Peyer's patch (tissue), 4 donors: Measurements from ENCODE around the gene ATP5F1B. TPM values are rescaled to one million over a fixed set of nuclear protein-coding genes. Genes with fewer than 3 reads are reported as not detected.

Experiments
- DNase-seq, 3 donors: peaks; one replicate each; pipeline ENCODE4 v3.0.0-alpha.2; 2017 to 2019
- H3K27ac ChIP-seq, 4 donors: fragments of 200-600 bp; sonication (generic); one replicate each; pipeline ENCODE4 v1.5.1; 2016 to 2019
- H3K27me3 ChIP-seq, 2 donors: fragments of 200-600 bp; sonication (generic); one replicate each; pipeline ENCODE4 v1.5.1; 2019
- H3K36me3 ChIP-seq, 3 donors: fragments of 200-600 bp; sonication (generic); one replicate each; pipeline ENCODE4 v1.5.1; 2016 to 2019
- H3K4me1 ChIP-seq, 4 donors: fragments of 200-600 bp; sonication (generic); one replicate each; pipeline ENCODE4 v1.5.1; 2016 to 2019
- H3K4me3 ChIP-seq, 4 donors: fragments of 200-600 bp; sonication (generic); 1 replicate in 3 of 4; 2 replicates in 1 of 4; pipeline ENCODE4 v1.5.1; 2016 to 2019; ENCODE audit warnings: mild to moderate bottlenecking in 1 of 4
- H3K9me3 ChIP-seq, 4 donors: fragments of 200-600 bp; sonication (generic); one replicate each; pipeline ENCODE4 v1.5.1; 2016 to 2019; ENCODE audit warnings: mild to moderate bottlenecking in 1 of 4
- CTCF ChIP-seq, 6 experiments: fragments of 450-650 bp in 4 of 6; fragments of 200-600 bp in 2 of 6; sonication (generic) in 1 of 6; IDR thresholded peaks; one replicate each; pipeline ENCODE4 v1.5.1; 2017 to 2019; ENCODE audit warnings: antibody characterized with exemption in 6 of 6, mild to moderate bottlenecking in 3 of 6, moderate library complexity in 1 of 6
- POLR2A ChIP-seq, 2 donors: fragments of 450-650 bp; IDR thresholded peaks; one replicate each; pipeline ENCODE4 v1.5.1; 2017; ENCODE audit warnings: antibody characterized with exemption in 2 of 2, mild to moderate bottlenecking in 2 of 2, moderate library complexity in 2 of 2
- total RNA-seq, 4 donors: library from RNA; depleted of rRNA; stranded (reverse); fragments of >200 nt; gene quantifications; one replicate each; pipeline ENCODE4 v1.1.0, GENCODE V29; 2016

ATP5F1B gene
- total RNA-seq, 4 donors from 2014 or later = 333 to 768 (median 688) TPM

DNA sequence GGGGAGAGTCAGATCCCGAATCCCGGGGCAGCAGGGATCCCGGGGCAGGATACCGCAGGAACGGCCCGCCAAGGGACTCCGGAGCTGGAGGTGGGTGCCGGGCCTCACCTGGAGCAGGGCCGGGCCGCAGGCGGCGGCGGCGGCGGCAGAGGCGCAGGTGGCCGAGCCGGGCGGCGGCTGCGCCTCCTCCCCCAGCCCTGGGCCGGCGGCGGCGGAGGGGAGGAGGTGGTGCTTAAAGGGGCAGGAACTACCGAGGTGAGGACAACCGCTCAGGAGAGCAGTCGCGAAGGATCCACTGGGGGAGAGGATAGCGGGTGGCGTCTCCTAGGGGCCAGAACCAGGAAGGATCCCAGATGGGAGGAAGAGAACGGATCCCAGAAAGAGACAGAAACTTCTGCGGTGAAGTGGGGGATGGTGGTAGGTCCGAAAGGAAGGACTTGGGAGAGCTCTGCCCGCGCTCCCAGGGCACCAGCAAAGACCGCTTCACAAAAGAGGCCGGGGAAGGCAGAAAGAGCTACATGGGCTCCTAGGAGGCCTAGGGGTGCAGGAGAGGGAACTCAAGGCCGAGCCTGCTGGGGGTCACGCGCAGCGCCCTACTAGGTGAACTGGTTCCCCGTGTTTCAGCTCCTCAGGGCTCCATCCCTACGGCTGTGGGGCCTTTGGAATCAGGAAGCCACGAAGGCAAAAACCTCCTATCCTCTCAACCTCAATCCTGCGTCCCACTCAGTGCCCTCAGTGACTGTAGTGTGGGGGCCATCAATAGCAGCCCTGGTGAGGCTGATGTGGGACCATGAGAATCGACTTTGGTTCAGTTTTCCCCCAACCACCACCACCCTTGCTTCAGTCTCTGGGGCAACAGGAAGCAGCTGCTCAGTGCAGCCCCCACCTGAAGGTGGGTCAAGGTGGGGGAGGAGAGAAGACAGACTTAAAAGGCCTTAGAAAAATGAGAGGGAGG is 10.7 kb downstream of the ATP5F1B start:
- Histone ChIP-seq H3K4me3 (peak overlapping the region; percentile 75 to 93 (median 79)), H3K27ac (peak overlapping the region; percentile 92 to 99 (median 96)), H3K4me1 (peaks cover 7 to 53% (median 33%) of the 10 kb centered on the region in 4 donors), H3K27me3 (no peaks in the 10 kb centered on the region), H3K9me3 (no peaks in the 10 kb centered on the region), H3K36me3 (peaks cover 0 to 28% (median 0%) of the 10 kb centered on the region in 3 donors)
- TF ChIP-seq CTCF (IDR thresholded peaks at IDR 0.05) = peak in 5 of 6 experiments; percentile 14 to 61 (median 59)
- peak; percentile 89 to 92 for TF ChIP-seq POLR2A (IDR thresholded peaks at IDR 0.05)
- peak; percentile 77 to 92 (median 92) for DNase-seq

DNA sequence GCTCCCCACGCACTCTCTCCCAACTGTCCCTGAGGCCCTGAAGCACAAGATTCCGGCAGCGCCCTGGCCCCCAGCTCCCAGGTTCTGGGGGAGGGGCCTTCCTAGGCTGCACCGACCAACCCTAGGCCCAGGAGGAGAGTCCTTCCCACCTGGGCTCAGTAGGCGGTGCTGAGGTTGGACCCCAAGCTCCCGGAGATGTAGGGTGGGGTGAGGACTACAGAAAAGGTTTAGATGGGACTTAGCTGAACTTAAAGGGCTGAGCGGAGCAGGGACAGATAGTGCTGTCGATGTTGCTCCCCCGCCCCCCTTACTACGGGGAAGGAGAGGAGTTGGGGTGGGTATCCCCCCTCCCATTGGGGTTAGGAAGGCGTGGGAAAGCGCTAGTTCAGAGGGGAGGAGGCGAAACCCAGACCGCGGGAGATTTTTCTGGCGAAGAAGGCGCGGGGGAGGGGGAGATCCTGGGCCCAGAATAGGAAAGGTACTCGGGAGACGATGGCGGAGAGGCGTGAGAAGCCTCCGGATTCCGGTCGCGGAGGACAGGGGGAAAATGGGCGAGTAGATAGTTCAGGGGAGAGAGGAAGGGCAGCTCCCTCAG is 11.4 kb downstream of the ATP5F1B start:
- Histone ChIP-seq H3K36me3 (peaks cover 0 to 20% (median 0%) of the 10 kb centered on the region in 3 donors), H3K9me3 (no peaks in the 10 kb centered on the region), H3K27ac (peak overlapping the region; percentile 92 to 99 (median 96)), H3K4me3 (peak overlapping the region; percentile 75 to 93 (median 79)), H3K27me3 (no peaks in the 10 kb centered on the region), H3K4me1 (peaks cover 7 to 53% (median 33%) of the 10 kb centered on the region in 4 donors)
- TF ChIP-seq CTCF (IDR thresholded peaks at IDR 0.05) (no peak), POLR2A (IDR thresholded peaks at IDR 0.05) (peak in 1 of 2 donors; percentile 34)
- DNase-seq = peak; percentile 46 to 73 (median 71)

DNA sequence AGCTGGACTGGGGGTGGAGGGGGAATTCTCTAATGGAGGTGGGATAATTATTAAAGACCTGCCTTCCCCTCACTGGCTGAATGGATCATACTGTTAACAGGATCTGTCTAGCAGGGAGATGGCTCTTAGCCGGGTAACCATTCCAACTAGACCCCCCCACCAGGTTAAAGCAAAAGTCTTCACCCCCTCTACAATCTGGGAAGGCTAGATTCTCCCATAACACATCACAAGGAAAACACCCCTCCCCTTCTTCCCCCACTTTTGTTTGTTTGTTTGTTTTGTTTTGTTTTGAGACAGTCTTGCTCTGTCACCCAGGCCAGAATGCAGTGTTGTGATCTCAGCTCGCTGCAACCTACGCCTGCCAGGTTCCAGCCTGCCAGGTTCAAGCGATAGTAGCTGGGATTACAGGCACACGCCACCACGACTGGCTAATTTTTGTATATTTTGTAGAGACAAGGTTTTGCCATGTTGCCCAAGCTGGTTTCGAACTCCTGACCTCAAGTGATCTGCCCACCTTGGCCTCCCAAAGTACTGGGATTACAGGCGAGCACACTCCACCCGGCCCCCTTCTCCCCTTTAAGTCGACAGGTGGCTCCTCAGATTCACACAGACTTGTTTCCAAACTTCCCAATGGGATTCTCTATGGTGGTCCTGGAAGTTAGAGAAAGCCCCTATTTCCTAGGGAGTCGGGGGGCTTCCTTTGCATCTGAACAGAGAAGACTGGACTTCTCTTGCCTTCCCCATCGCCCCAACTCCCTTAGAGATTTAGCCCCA is 12.1 kb downstream of the ATP5F1B start:
- no peaks in the 10 kb centered on the region for H3K9me3 ChIP-seq
- no peak for DNase-seq
- peaks cover 0 to 13% (median 0%) of the 10 kb centered on the region in 3 donors for H3K36me3 ChIP-seq
- peak overlapping the region; percentile 75 to 93 (median 79) for H3K4me3 ChIP-seq
- no peaks in the 10 kb centered on the region for H3K27me3 ChIP-seq
- no peak for TF ChIP-seq POLR2A (IDR thresholded peaks at IDR 0.05)
- no peak for TF ChIP-seq CTCF (IDR thresholded peaks at IDR 0.05)
- H3K4me1 ChIP-seq = peaks cover 7 to 54% (median 33%) of the 10 kb centered on the region in 4 donors
- peak overlapping the region; percentile 92 to 99 (median 96) for H3K27ac ChIP-seq

- peaks cover 7 to 57% (median 33%) of the 10 kb centered on the region in 4 donors for H3K4me1 ChIP-seq
Measured at GRCh38 chr12:56632701-56633467, 12.9 kb downstream of the ATP5F1B start.

More at GRCh38 chr12:56632701-56633467, 12.9 kb downstream of the ATP5F1B start:
- no peaks in the 10 kb centered on the region for H3K9me3 ChIP-seq
- peak overlapping the region in 3 of 4 donors; percentile 29 to 93 (median 81) for H3K4me3 ChIP-seq
- no peak for DNase-seq
- no peaks in the 10 kb centered on the region for H3K27me3 ChIP-seq
- H3K36me3 ChIP-seq = peaks cover 0 to 5% (median 0%) of the 10 kb centered on the region in 3 donors
- H3K27ac ChIP-seq = peak overlapping the region; percentile 60 to 99 (median 80)
- TF ChIP-seq POLR2A (IDR thresholded peaks at IDR 0.05) = no peak
- TF ChIP-seq CTCF (IDR thresholded peaks at IDR 0.05) = no peak
